Psoas muscle (tissue), 8 donors: ENCODE data around the gene IER3IP1. TPM values are rescaled to one million over a fixed set of nuclear protein-coding genes. Genes with fewer than 3 reads are reported as not detected.

Experiments
- ATAC-seq, 4 donors: fragments of 200-7000 bp; cut with Tn5 transposase; one replicate each; pipeline ENCODE4 v1.9.1; 2020; ENCODE audit warnings: moderate library complexity in 3 of 4, mild to moderate bottlenecking in 2 of 4
- DNase-seq, 2 donors: peaks; one replicate each; pipeline ENCODE4 v3.0.0-alpha.2; 2020
- H3K27ac ChIP-seq: fragments of 200-600 bp; one replicate; pipeline ENCODE4 v1.8.0; 2022
- H3K27me3 ChIP-seq, 3 donors: fragments of 200-600 bp in 1 of 3; one replicate each; pipeline versions ENCODE4 v1.6.1 to v1.8.0; 2013 to 2022; ENCODE audit warnings: low read length in 2 of 3, mild to moderate bottlenecking in 2 of 3, moderate library complexity in 1 of 3; ENCODE audit not compliant: insufficient read depth in 3 of 3
- H3K36me3 ChIP-seq, 2 donors: fragments of 200-600 bp in 1 of 2; one replicate each; pipeline versions ENCODE4 v1.6.1 to v1.8.0; 2013 to 2022; ENCODE audit warnings: low read depth in 1 of 2, mild to moderate bottlenecking in 1 of 2, moderate library complexity in 1 of 2; ENCODE audit not compliant: insufficient read depth in 1 of 2
- H3K4me1 ChIP-seq: fragments of 200-600 bp; one replicate; pipeline ENCODE4 v1.8.0; 2022
- H3K4me3 ChIP-seq: fragments of 200-600 bp; one replicate; pipeline ENCODE4 v1.8.0; 2022; ENCODE audit warnings: mild to moderate bottlenecking
- H3K9me3 ChIP-seq: fragments of 200-600 bp; one replicate; pipeline ENCODE4 v1.8.0; 2022
- WGBS, 3 donors: extraction: QIAGEN DNeasy Blood & Tissue Kit; methylation state at CpG; one replicate each; pipeline versions ENCODE4 v1.1.6 to v1.1.7; 2013; 5-methylcytosine and 5-hydroxymethylcytosine counted together
- intact Hi-C, 2 donors: fragments of 100-400 bp; cut with DNase I; formaldehyde crosslinking; loops; one replicate each; pipeline versions ENCODE4 v1.11.0 to v1.14.2; 2022
- polyA plus RNA-seq, 3 donors: library from polyadenylated mRNA; stranded (reverse); fragments of 200-250 nt; gene quantifications; one replicate each; pipeline ENCODE4 v1.2.3, GENCODE V29; 2013
- total RNA-seq, 4 donors: library from RNA; stranded (reverse); fragmentation: NEBNext Ultra II Directional in 2 of 4; extraction: Animal tissue kit (Norgen Biotek cat#: 25700) in 2 of 4; gene quantifications; one replicate each; pipeline versions ENCODE4 v1.2.1 to v1.2.4, GENCODE V29; 2021 to 2023
- TF ChIP-seq, protein P1 (sequence below): fragments of 200-600 bp; IDR thresholded peaks from one replicate; pipeline ENCODE4 v1.8.0; 2022; ENCODE audit warnings: antibody characterized with exemption
- donor health status: healthy with polysubstance abuse.
- donor health status: DM: no; HTN: no; CAD: no; lungs with moderate emphysema.
- donor health status: Bipolar disorder and iron deficiency.
- donor health status: healthy.
- donor health status: DM: yes; HTN: yes; CAD: no.
- donor health status: DM: no; HTN: no; CAD: no.
- donor health status: DM: no; HTN: no; CAD: no.
- donor health status: DM: yes; HTN: yes; CAD: no.

Gene IER3IP1
- total and polyA plus RNA-seq, 7 donors, result 9.3 to 27.9 (median 12.6) TPM

DNA sequence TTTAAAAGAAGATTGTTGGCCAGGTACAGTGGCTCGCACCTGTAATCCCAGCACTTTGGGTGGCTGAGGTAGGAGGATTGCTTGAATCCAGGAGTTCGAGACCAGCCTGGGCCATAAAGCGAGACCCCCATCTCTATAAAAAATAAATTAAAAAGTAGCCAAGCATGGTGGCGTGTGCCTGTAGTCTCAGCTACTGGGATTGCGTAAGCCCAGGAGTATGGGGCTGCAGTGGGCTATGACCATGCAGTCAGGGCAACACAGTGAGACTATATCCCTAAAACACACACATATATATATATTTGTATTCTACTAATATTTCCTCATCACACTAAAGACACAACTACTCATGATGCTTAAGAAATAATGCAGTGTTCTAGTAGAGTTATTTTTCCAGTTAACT is 33.0 kb downstream of the IER3IP1 start:
- Histone ChIP-seq H3K27me3 (no peaks in the 10 kb centered on the region), H3K27ac (no peak overlapping the region), H3K36me3 (peaks cover 0 to 5% of the 10 kb centered on the region in 2 donors), H3K9me3 (no peaks in the 10 kb centered on the region), H3K4me3 (no peak overlapping the region), H3K4me1 (peaks cover 37% of the 10 kb centered on the region)
- TF ChIP-seq, protein P1, sequence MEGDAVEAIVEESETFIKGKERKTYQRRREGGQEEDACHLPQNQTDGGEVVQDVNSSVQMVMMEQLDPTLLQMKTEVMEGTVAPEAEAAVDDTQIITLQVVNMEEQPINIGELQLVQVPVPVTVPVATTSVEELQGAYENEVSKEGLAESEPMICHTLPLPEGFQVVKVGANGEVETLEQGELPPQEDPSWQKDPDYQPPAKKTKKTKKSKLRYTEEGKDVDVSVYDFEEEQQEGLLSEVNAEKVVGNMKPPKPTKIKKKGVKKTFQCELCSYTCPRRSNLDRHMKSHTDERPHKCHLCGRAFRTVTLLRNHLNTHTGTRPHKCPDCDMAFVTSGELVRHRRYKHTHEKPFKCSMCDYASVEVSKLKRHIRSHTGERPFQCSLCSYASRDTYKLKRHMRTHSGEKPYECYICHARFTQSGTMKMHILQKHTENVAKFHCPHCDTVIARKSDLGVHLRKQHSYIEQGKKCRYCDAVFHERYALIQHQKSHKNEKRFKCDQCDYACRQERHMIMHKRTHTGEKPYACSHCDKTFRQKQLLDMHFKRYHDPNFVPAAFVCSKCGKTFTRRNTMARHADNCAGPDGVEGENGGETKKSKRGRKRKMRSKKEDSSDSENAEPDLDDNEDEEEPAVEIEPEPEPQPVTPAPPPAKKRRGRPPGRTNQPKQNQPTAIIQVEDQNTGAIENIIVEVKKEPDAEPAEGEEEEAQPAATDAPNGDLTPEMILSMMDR, result no peak
- WGBS, 3 donors, result 98 to 99% (median 98%) methylated on average over 5 of the region's 5 CpGs
- DNase-seq (no peak), ATAC-seq (no peak)
- intact Hi-C loops, result loop anchor here in 1 of 2 donors (5.0 kb wide), 1 partner anchor 34 kb away; the partner anchor contains the start of gene IER3IP1

DNA sequence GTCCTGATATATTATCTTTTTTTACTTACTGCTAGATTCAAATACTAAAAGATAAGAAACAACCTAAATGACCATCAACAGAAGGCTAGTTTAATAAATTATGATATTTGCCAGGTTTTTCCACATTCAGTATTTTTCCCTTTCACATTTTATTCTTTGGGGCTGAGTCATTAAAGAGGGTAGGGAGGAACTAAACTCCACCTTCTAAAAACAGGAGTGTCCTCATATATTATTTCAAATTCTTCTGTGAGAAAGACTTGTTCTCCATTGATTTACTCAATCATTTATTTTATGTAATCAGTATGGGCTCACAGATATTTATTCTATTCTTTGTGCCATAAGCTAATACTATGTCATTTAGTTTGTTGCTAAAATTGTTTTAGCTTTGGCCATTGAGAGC is 34.9 kb downstream of the IER3IP1 start:
- intact Hi-C loops, result loop anchor here in 1 of 2 donors (5.0 kb wide), 1 partner anchor 36 kb away; the partner anchor contains the start of gene IER3IP1
- Histone ChIP-seq H3K27ac (no peak overlapping the region), H3K27me3 (no peaks in the 10 kb centered on the region), H3K4me3 (no peak overlapping the region), H3K9me3 (no peaks in the 10 kb centered on the region), H3K36me3 (peaks cover 0 to 4% of the 10 kb centered on the region in 2 donors), H3K4me1 (peaks cover 26% of the 10 kb centered on the region)
- ATAC-seq, result peak in 2 of 4 donors; percentile 30 to 81
- TF ChIP-seq, protein P1, result no peak
- DNase-seq, result no peak

DNA sequence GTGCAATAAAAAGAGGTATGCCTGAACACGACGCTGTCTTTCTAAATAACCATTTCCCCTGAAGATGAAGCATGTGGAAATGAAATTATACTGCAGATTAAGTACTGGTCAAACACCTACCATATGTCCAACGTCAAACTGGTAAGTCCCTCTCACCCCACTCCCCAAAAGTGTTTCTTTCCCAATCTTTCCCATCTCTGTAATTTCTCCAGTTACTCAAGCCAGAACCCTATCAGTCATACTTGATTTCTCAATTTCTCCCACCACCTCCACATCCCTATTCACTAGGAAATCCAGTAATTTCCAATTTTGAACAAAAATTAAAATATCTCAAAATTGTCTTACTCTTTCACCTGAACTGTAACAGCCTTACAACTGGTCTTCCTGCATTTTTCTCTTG is 55.0 kb downstream of the IER3IP1 start:
- WGBS, 3 donors, result 92 to 95% (median 92%) methylated on average over 3 of the region's 3 CpGs
- H3K4me1 ChIP-seq, result no peaks in the 10 kb centered on the region
- H3K9me3 ChIP-seq, result no peaks in the 10 kb centered on the region
- H3K27me3 ChIP-seq, result no peaks in the 10 kb centered on the region
- no peak overlapping the region for H3K4me3 ChIP-seq
- ATAC-seq (no peak), DNase-seq (no peak)
- intact Hi-C loops, result no loop called here
- H3K36me3 ChIP-seq, result peaks cover 0 to 30% of the 10 kb centered on the region in 2 donors
- TF ChIP-seq, protein P1, result no peak
- no peak overlapping the region for H3K27ac ChIP-seq

DNA sequence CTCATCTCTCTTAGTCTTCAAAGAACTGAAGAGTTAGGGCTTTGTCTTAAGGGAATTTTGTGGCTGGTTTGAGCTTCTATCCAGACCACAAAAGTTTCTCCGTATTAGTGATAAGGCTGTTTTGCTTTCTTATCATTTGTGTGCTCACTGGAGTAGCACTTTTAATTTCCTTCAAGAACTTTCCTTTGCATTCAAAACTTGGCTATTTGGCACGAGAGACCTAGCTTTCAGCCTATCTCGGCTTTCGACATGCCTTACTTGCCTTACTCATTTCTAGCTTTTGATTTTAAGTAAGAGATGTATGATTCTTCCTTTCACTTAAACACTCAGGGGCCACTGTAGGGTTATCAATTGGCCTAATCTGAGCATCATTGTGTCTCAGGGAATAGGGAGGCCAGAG is 55.7 kb downstream of the IER3IP1 start:
- H3K36me3 ChIP-seq, result peaks cover 0 to 34% of the 10 kb centered on the region in 2 donors
- 93 to 97% (median 94%) methylated on average over 4 of the region's 4 CpGs for WGBS, 3 donors
- intact Hi-C loops, result no loop called here

More for the DNA sequence above, 55.7 kb downstream of the IER3IP1 start:
- H3K4me1 ChIP-seq, result no peaks in the 10 kb centered on the region
- no peaks in the 10 kb centered on the region for H3K9me3 ChIP-seq
- ATAC-seq, result no peak
- no peak for DNase-seq
- no peak overlapping the region for H3K27ac ChIP-seq
- H3K27me3 ChIP-seq, result no peaks in the 10 kb centered on the region
- TF ChIP-seq, protein P1, result no peak
- no peak overlapping the region for H3K4me3 ChIP-seq
